SK-N-MC (cell line): ENCODE data around the gene KCNC4.

ENCODE experiments used
- EZH2 ChIP-seq: fragments of 200-600 bp; sonication (generic); IDR thresholded peaks from one replicate; pipeline ENCODE4 v1.6.1; 2017; ENCODE audit warnings: antibody characterized with exemption
- POLR2AphosphoS5 ChIP-seq: IDR thresholded peaks from 2 replicates; pipeline ENCODE4 v1.6.1; 2012; ENCODE audit warnings: mild to moderate bottlenecking, low read depth, low read length, borderline replicate concordance

- TF ChIP-seq POLR2AphosphoS5 (no peak), EZH2 (no peak)
Observed at GRCh38 chr1:110174961-110175360, 35.2 kb upstream of the KCNC4 start.
